Subcutaneous adipose tissue (tissue), 4 donors: ENCODE results near the gene MEPCE. TPM values are rescaled to one million over a fixed set of nuclear protein-coding genes. Genes with fewer than 3 reads are reported as not detected.

Experiments
- CTCF ChIP-seq: fragments of 450-650 bp; IDR thresholded peaks from one replicate; pipeline ENCODE4 v1.5.1; 2016; ENCODE audit warnings: low read depth, mild to moderate bottlenecking, control low read depth, antibody characterized with exemption, moderate library complexity
- total RNA-seq, 4 donors: library from RNA; depleted of rRNA; stranded (reverse); fragments of >200 nt; gene quantifications; one replicate each; pipeline ENCODE4 v1.1.0, GENCODE V29; 2016

Gene MEPCE
- total RNA-seq, 4 donors from 2014 or later = 21.2 to 28.6 (median 22.3) TPM

GRCh38 chr7:100400656-100401055 lies 29.0 kb upstream of the MEPCE start:
- TF ChIP-seq CTCF = no peak

GRCh38 chr7:100401811-100402210 lies 27.8 kb upstream of the MEPCE start:
- no peak for TF ChIP-seq CTCF

GRCh38 chr7:100402241-100402640 lies 27.4 kb upstream of the MEPCE start:
- TF ChIP-seq CTCF = no peak

GRCh38 chr7:100406767-100407166 lies 22.9 kb upstream of the MEPCE start:
- TF ChIP-seq CTCF = no peak

- TF ChIP-seq CTCF = no peak
Measured at GRCh38 chr7:100407285-100408180, 22.1 kb upstream of the MEPCE start.

GRCh38 chr7:100411101-100411500 lies 18.5 kb upstream of the MEPCE start:
- no peak for TF ChIP-seq CTCF

- TF ChIP-seq CTCF = no peak
Measured at GRCh38 chr7:100413346-100413745, 16.3 kb upstream of the MEPCE start.
